CD14-positive monocyte (primary cell): ENCODE results near the gene APEX2. TPM values are rescaled to one million over a fixed set of nuclear protein-coding genes. Genes with fewer than 3 reads are reported as not detected.

Source experiments
- DNase-seq, 3 donors: peaks; one replicate each; pipeline ENCODE4 v3.0.0-alpha.2; 2011 to 2022
- H2AFZ ChIP-seq: 2 replicates; pipeline ENCODE4 v1.6.0; 2012; ENCODE audit warnings: mild to moderate bottlenecking, low read depth, low read length, inconsistent platforms; ENCODE audit not compliant: insufficient read depth, poor library complexity, severe bottlenecking
- H3K27ac ChIP-seq, 2 donors: 1 replicate in 1 of 2; 2 replicates in 1 of 2; pipeline ENCODE4 v1.5.1; 2012 to 2013; ENCODE audit warnings: low read length in 2 of 2, control low read depth in 1 of 2, inconsistent platforms in 1 of 2, low read depth in 1 of 2, mild to moderate bottlenecking in 1 of 2
- H3K27me3 ChIP-seq, 2 donors: one replicate each; pipeline versions ENCODE4 v1.6.0 to v1.6.1; 2011 to 2013; ENCODE audit warnings: low read length in 2 of 2; ENCODE audit not compliant: control insufficient read depth in 2 of 2, insufficient read depth in 2 of 2
- H3K36me3 ChIP-seq, 2 donors: replicated peaks in 1 of 2; 1 replicate in 1 of 2; 2 replicates in 1 of 2; pipeline versions ENCODE4 v1.5.1 to v1.6.1; 2012 to 2013; ENCODE audit warnings: low read length in 2 of 2, control low read depth in 1 of 2, inconsistent platforms in 1 of 2, mild to moderate bottlenecking in 1 of 2; ENCODE audit not compliant: insufficient read depth in 2 of 2, control insufficient read depth in 1 of 2
- H3K4me1 ChIP-seq, 2 donors: 1 replicate in 1 of 2; 2 replicates in 1 of 2; pipeline versions ENCODE4 v1.5.1 to v1.6.1; 2012 to 2013; ENCODE audit warnings: low read length in 2 of 2, control low read depth in 1 of 2, inconsistent platforms in 1 of 2, mild to moderate bottlenecking in 1 of 2, moderate library complexity in 1 of 2; ENCODE audit not compliant: insufficient read depth in 2 of 2, control insufficient read depth in 1 of 2
- H3K4me2 ChIP-seq: replicated peaks from 2 replicates; pipeline ENCODE3; 2012; ENCODE audit warnings: low read length, moderate library complexity, mild to moderate bottlenecking; ENCODE audit not compliant: poor library complexity, severe bottlenecking; ENCODE audit errors: extremely low read depth
- H3K4me3 ChIP-seq, 3 experiments: fragments of 200-600 bp in 1 of 3; sonication (generic) in 1 of 3; replicated peaks in 1 of 3; 1 replicate in 2 of 3; 2 replicates in 1 of 3; pipeline ENCODE4 v1.5.1; 2011 to 2013; ENCODE audit warnings: low read length in 3 of 3, mild to moderate bottlenecking in 3 of 3, control low read depth in 2 of 3, low read depth in 2 of 3, inconsistent platforms in 1 of 3, moderate library complexity in 1 of 3
- H3K79me2 ChIP-seq: 2 replicates; pipeline ENCODE4 v1.6.0; 2012; ENCODE audit warnings: mild to moderate bottlenecking, control low read depth, inconsistent platforms, low read length, moderate library complexity; ENCODE audit not compliant: insufficient read depth
- H3K9ac ChIP-seq: 2 replicates; pipeline ENCODE4 v1.6.0; 2017; ENCODE audit warnings: low read length, mild to moderate bottlenecking; ENCODE audit not compliant: insufficient read depth, poor library complexity, severe bottlenecking
- H3K9me3 ChIP-seq, 2 donors: replicated peaks in 1 of 2; 1 replicate in 1 of 2; 2 replicates in 1 of 2; pipeline versions ENCODE4 v1.5.1 to v1.6.1; 2012 to 2013; ENCODE audit warnings: low read length in 2 of 2, control low read depth in 1 of 2; ENCODE audit not compliant: control insufficient read depth in 1 of 2, insufficient read depth in 1 of 2
- H4K20me1 ChIP-seq: 2 replicates; pipeline ENCODE4 v1.6.0; 2012; ENCODE audit warnings: mild to moderate bottlenecking, low read length, control low read depth, moderate library complexity; ENCODE audit not compliant: insufficient read depth
- H3K27ac Mint-ChIP-seq, 7 donors: one replicate each; pipeline ENCODE4 v1.8.0; 2020; ENCODE audit warnings: mild to moderate bottlenecking in 7 of 7, mixed read lengths in 7 of 7, moderate library complexity in 6 of 7, inconsistent platforms in 2 of 7
- H3K27me3 Mint-ChIP-seq, 3 donors: one replicate each; pipeline ENCODE4 v1.8.0; 2021 to 2022; ENCODE audit warnings: low read depth in 3 of 3, mild to moderate bottlenecking in 3 of 3, mixed read lengths in 3 of 3, moderate library complexity in 3 of 3, inconsistent platforms in 1 of 3
- H3K36me3 Mint-ChIP-seq, 2 donors: one replicate each; pipeline ENCODE4 v1.8.0; 2020; ENCODE audit warnings: mixed read lengths in 2 of 2, inconsistent platforms in 1 of 2, mild to moderate bottlenecking in 1 of 2
- H3K4me1 Mint-ChIP-seq: one replicate; pipeline ENCODE4 v1.8.0; 2020; ENCODE audit warnings: mild to moderate bottlenecking, mixed read lengths
- H3K4me3 Mint-ChIP-seq, 2 donors: one replicate each; pipeline ENCODE4 v1.8.0; 2020; ENCODE audit warnings: mild to moderate bottlenecking in 2 of 2, mixed read lengths in 2 of 2, moderate library complexity in 1 of 2
- H3K9me3 Mint-ChIP-seq, 7 donors: one replicate each; pipeline ENCODE4 v1.8.0; 2020 to 2022; ENCODE audit warnings: mixed read lengths in 7 of 7, mild to moderate bottlenecking in 6 of 7, moderate library complexity in 6 of 7, inconsistent platforms in 2 of 7
- whole genome bisulfite sequencing: methylation state at CpG from one replicate; pipeline ENCODE4 v1.1.5; 2013; ENCODE audit warnings: missing lambda C conversion rate; ENCODE audit not compliant: insufficient coverage; 5-methylcytosine and 5-hydroxymethylcytosine counted together
- intact Hi-C, 2 donors: fragments of 100-400 bp; cut with micrococcal nuclease; formaldehyde crosslinking; loops; one replicate each; pipeline versions ENCODE4 v1.15.0 to v1.15.1; 2023
- polyA plus RNA-seq, 3 donors: library from polyadenylated mRNA; depleted of rRNA in 1 of 3; unstranded in 2 of 3; stranded (reverse) in 1 of 3; fragments of 300-500 nt in 2 of 3; fragments of >200 nt in 1 of 3; fragmentation: Illumina TruSeq in 2 of 3; gene quantifications; 1 replicate in 2 of 3; 2 replicates in 1 of 3; pipeline ENCODE4 v1.2.3, GENCODE V29; 2012 to 2021
- TF ChIP-seq, protein P1 (sequence below): fragments of 200-600 bp; IDR thresholded peaks from one replicate; pipeline ENCODE4 v1.8.0; 2022; ENCODE audit warnings: antibody characterized with exemption, mild to moderate bottlenecking

The APEX2 gene
- polyA plus RNA-seq, 3 donors = 13.3 to 17.8 (median 14.4) TPM

DNA sequence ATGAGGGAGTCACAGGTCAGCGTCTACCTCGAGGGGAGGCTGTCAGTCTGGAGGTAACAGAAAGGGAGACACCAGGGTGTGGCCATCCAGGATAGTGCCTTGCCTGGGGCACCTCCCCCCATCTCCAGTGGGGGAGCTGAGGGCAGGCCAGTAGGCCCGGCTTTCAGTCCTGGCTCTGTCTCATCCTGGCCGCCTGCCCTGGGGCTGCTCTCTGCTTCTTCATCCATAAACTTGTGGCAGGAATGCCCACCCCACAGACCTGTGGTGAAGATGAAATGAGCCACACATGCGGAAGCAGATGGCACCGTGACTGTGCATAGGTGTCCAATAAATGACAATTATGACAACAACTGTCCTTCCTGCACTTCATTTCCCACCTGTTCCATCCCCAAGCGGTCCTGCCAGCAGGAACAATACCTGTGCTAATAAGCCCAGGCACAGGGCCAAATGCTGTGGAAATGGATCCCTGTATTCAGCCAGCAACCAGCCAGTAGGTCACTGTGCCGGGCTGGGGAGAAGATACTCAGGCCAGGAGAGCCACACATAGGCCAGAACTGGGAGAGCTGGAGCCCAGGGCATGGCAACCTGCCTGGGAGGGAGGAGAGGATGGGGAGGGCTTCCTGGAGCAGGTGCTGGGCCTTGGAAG lies 49.3 kb upstream of the APEX2 start:
- intact Hi-C loops = no loop called here
- Histone ChIP-seq H3K4me3 (no peak overlapping the region), H3K4me2 (no peak overlapping the region), H3K4me1 (no peaks in the 10 kb centered on the region), H3K27me3 (no peaks in the 10 kb centered on the region), H3K9me3 (no peaks in the 10 kb centered on the region), H4K20me1 (no peaks in the 10 kb centered on the region), H3K27ac (no peak overlapping the region), H3K79me2 (no peaks in the 10 kb centered on the region), H3K9ac (no peak overlapping the region), H2AFZ (no peak overlapping the region), H3K36me3 (no peaks in the 10 kb centered on the region)
- H3K4me1 Mint-ChIP-seq = no peaks in the 10 kb centered on the region
- H3K27me3 Mint-ChIP-seq = peaks cover 0 to 11% (median 5%) of the 10 kb centered on the region in 3 donors
- H3K27ac Mint-ChIP-seq = no peak overlapping the region
- WGBS = 100% methylated on average over 2 of the region's 8 CpGs
- H3K9me3 Mint-ChIP-seq = peaks cover 0 to 3% (median 0%) of the 10 kb centered on the region in 7 donors
- TF ChIP-seq, protein P1, sequence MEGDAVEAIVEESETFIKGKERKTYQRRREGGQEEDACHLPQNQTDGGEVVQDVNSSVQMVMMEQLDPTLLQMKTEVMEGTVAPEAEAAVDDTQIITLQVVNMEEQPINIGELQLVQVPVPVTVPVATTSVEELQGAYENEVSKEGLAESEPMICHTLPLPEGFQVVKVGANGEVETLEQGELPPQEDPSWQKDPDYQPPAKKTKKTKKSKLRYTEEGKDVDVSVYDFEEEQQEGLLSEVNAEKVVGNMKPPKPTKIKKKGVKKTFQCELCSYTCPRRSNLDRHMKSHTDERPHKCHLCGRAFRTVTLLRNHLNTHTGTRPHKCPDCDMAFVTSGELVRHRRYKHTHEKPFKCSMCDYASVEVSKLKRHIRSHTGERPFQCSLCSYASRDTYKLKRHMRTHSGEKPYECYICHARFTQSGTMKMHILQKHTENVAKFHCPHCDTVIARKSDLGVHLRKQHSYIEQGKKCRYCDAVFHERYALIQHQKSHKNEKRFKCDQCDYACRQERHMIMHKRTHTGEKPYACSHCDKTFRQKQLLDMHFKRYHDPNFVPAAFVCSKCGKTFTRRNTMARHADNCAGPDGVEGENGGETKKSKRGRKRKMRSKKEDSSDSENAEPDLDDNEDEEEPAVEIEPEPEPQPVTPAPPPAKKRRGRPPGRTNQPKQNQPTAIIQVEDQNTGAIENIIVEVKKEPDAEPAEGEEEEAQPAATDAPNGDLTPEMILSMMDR = no peak
- H3K36me3 Mint-ChIP-seq = no peaks in the 10 kb centered on the region
- no peak for DNase-seq
- H3K4me3 Mint-ChIP-seq = no peak overlapping the region

DNA sequence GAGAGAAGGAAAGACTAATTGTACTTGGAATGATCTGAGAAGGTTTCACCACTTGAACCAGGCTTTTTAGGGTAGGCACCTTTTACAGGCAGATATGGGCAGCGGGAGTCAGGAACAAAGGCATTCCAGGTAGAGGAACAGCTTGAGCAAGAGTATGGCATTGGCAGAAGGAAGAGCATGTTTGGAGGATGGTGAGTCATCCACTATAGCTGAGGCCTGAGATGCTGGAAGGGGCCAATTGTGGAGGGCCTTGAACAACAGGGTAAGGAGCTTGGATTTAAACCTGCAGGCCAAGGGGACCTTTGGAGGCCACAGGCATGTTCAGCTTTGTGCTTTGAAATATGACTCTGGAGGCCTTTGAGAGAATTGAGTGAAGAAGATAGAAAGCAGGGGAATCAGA lies 38.4 kb upstream of the APEX2 start:
- DNase-seq = no peak
- Mint-ChIP-seq H3K27ac (no peak overlapping the region), H3K9me3 (peaks cover 0 to 4% (median 0%) of the 10 kb centered on the region in 7 donors), H3K36me3 (no peaks in the 10 kb centered on the region), H3K27me3 (peaks cover under 1 to 3% (median 1%) of the 10 kb centered on the region in 3 donors), H3K4me1 (no peaks in the 10 kb centered on the region), H3K4me3 (no peak overlapping the region)
- intact Hi-C loops = no loop called here
- no peak overlapping the region for H3K9ac ChIP-seq
- H2AFZ ChIP-seq = no peak overlapping the region
- H3K4me3 ChIP-seq = no peak overlapping the region
- no peaks in the 10 kb centered on the region for H4K20me1 ChIP-seq
- TF ChIP-seq, protein P1 = no peak
- H3K79me2 ChIP-seq = no peaks in the 10 kb centered on the region
- no peaks in the 10 kb centered on the region for H3K9me3 ChIP-seq
- no peaks in the 10 kb centered on the region for H3K4me1 ChIP-seq
- no peaks in the 10 kb centered on the region for H3K27me3 ChIP-seq
- H3K27ac ChIP-seq = no peak overlapping the region
- H3K4me2 ChIP-seq = no peak overlapping the region
- no peaks in the 10 kb centered on the region for H3K36me3 ChIP-seq
- WGBS = 91% methylated on average over 1 of the region's 1 CpG
